Keratinocyte (primary cell): ENCODE results near the gene SLC38A1. TPM values are rescaled to one million over a fixed set of nuclear protein-coding genes. Genes with fewer than 3 reads are reported as not detected.

Experiments used
- DNase-seq: peaks from one replicate; pipeline ENCODE4 v3.0.0-alpha.2; 2011; ENCODE audit warnings: low read depth, missing footprints, low spot score
- FAIRE-seq: peaks from 2 replicates; lab custom pipeline; 2011; peaks lifted over from hg19 to GRCh38; lab: Jason Lieb, UNC
- H2AFZ ChIP-seq: 2 replicates; pipeline ENCODE4 v1.6.0; 2012; ENCODE audit warnings: low read length, control low read depth, inconsistent platforms; ENCODE audit not compliant: control insufficient read depth
- H3K27ac ChIP-seq: 2 replicates; pipeline ENCODE4 v1.5.1; 2011; ENCODE audit warnings: low read length; ENCODE audit not compliant: control insufficient read depth, insufficient read depth
- H3K27me3 ChIP-seq: 3 replicates; pipeline ENCODE4 v1.6.0; 2011; ENCODE audit warnings: low read length; ENCODE audit not compliant: control insufficient read depth, insufficient read depth; ENCODE audit errors: extremely low read depth
- H3K36me3 ChIP-seq, 2 experiments: 2 replicates in 1 of 2; 3 replicates in 1 of 2; pipeline ENCODE4 v1.5.1; 2011; ENCODE audit warnings: low read length in 2 of 2, mild to moderate bottlenecking in 1 of 2; ENCODE audit not compliant: control insufficient read depth in 2 of 2, insufficient read depth in 2 of 2; ENCODE audit errors: extremely low read depth in 1 of 2
- H3K4me1 ChIP-seq: 3 replicates; pipeline ENCODE4 v1.5.1; 2011; ENCODE audit warnings: low read length; ENCODE audit not compliant: control insufficient read depth, insufficient read depth; ENCODE audit errors: extremely low read depth
- H3K4me2 ChIP-seq: 3 replicates; pipeline ENCODE4 v1.6.0; 2011; ENCODE audit warnings: low read depth, low read length; ENCODE audit not compliant: control insufficient read depth, insufficient read depth; ENCODE audit errors: extremely low read depth
- H3K4me3 ChIP-seq, 3 experiments: fragments of 200-600 bp in 1 of 3; sonication (generic) in 1 of 3; 2 replicates in 2 of 3; 3 replicates in 1 of 3; pipeline ENCODE4 v1.5.1; 2011 to 2016; ENCODE audit warnings: low read length in 3 of 3, mild to moderate bottlenecking in 3 of 3, control low read depth in 2 of 3, inconsistent platforms in 1 of 3, low read depth in 1 of 3, mixed read lengths in 1 of 3, mixed run types in 1 of 3, moderate library complexity in 1 of 3; ENCODE audit not compliant: control insufficient read depth in 2 of 3, insufficient read depth in 2 of 3; ENCODE audit errors: extremely low read depth in 1 of 3
- H3K79me2 ChIP-seq: 2 replicates; pipeline ENCODE4 v1.6.0; 2012; ENCODE audit warnings: low read length; ENCODE audit not compliant: control insufficient read depth, insufficient read depth
- H3K9ac ChIP-seq: 3 replicates; pipeline ENCODE4 v1.6.0; 2011; ENCODE audit warnings: low read length; ENCODE audit not compliant: control insufficient read depth, insufficient read depth; ENCODE audit errors: extremely low read depth
- H3K9me1 ChIP-seq: 3 replicates; pipeline ENCODE4 v1.6.0; 2011; ENCODE audit warnings: low read length; ENCODE audit not compliant: control insufficient read depth, insufficient read depth; ENCODE audit errors: extremely low read depth
- H3K9me3 ChIP-seq: 2 replicates; pipeline ENCODE4 v1.5.1; 2012; ENCODE audit warnings: low read depth, low read length; ENCODE audit not compliant: control insufficient read depth
- H4K20me1 ChIP-seq: 3 replicates; pipeline ENCODE4 v1.6.0; 2011; ENCODE audit warnings: low read length; ENCODE audit not compliant: control insufficient read depth, insufficient read depth; ENCODE audit errors: extremely low read depth
- EZH2 ChIP-seq: IDR thresholded peaks from one replicate; pipeline ENCODE4 v1.6.1; 2012; ENCODE audit warnings: inconsistent platforms, mild to moderate bottlenecking, low read length, moderate library complexity
- dilution Hi-C: fragments of 300-500 bp; cut with MboI; formaldehyde crosslinking; loops from one replicate; pipeline ENCODE4 v1.7.0; 2020; ENCODE audit warnings: low sequenced_read_pairs; ENCODE audit not compliant: extremely low pct_ligation_motif_present
- polyA plus RNA-seq, 5 experiments: library from polyadenylated mRNA; depleted of rRNA in 3 of 5; stranded (reverse) in 3 of 5; stranded (forward) in 1 of 5; unstranded in 1 of 5; fragments of >200 nt; gene quantifications; 1 replicate in 1 of 5; 2 replicates in 3 of 5; 3 replicates in 1 of 5; pipeline versions ENCODE4 v1.2.1 to v1.2.3, GENCODE V29; 2011 to 2012; ENCODE audit warnings: missing spikeins in 2 of 5, low read depth in 1 of 5, low replicate concordance in 1 of 5
- TF ChIP-seq, protein P1 (sequence below), 3 experiments: IDR thresholded peaks in 1 of 3; conservative IDR thresholded peaks in 1 of 3; optimal IDR thresholded peaks in 1 of 3; 2 replicates in 2 of 3; 3 replicates in 1 of 3; pipeline versions ENCODE3 to v1.5.1; 2011; ENCODE audit warnings: low read length in 3 of 3, mild to moderate bottlenecking in 3 of 3, moderate library complexity in 2 of 3, control low read depth in 1 of 3, inconsistent platforms in 1 of 3; ENCODE audit not compliant: insufficient read depth in 2 of 3; ENCODE audit errors: extremely low read depth in 1 of 3

SLC38A1 gene
- polyA plus RNA-seq, 1 donor (not counting 4 experiments of a cell fraction or from before 2014, with no cell fraction given): 134 TPM

DNA sequence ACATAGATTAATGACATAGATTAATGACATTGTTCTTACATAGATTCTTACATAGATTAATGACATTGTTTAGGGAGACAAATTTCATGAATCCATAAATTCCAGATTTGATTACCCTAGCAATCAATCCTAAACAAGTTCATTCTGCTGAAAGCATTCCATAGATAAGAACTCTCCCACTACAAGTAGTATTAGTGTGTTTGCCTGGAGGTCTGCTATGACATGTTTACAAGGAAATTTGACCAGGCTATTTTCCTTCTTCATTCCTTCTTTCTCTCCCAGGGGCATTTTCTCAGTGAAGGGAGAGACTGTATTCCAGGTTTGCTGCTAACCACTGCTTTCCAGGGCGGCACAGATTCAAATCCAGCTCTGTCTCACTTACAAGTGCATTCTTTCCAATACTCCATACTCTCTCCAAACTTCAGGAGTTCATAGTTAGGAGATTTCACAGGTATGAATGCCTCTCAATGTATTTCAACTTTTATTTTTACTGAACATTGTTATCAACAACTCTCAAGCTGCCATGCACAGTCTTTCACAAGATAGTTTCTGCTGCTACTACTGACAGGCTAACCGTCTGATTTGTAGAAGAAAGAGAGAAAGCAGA is 134.5 kb downstream of the SLC38A1 start:
- Histone ChIP-seq H4K20me1 (no peaks in the 10 kb centered on the region), H3K27me3 (no peaks in the 10 kb centered on the region), H3K27ac (no peak overlapping the region), H3K4me2 (no peak overlapping the region), H3K79me2 (no peaks in the 10 kb centered on the region), H3K4me1 (no peaks in the 10 kb centered on the region), H3K36me3 (no peaks in the 10 kb centered on the region), H3K4me3 (no peak overlapping the region), H3K9me3 (no peaks in the 10 kb centered on the region), H3K9ac (no peak overlapping the region), H2AFZ (no peak overlapping the region), H3K9me1 (no peaks in the 10 kb centered on the region)
- no peak for FAIRE-seq
- dilution Hi-C loops: no loop called here
- TF ChIP-seq, protein P1, sequence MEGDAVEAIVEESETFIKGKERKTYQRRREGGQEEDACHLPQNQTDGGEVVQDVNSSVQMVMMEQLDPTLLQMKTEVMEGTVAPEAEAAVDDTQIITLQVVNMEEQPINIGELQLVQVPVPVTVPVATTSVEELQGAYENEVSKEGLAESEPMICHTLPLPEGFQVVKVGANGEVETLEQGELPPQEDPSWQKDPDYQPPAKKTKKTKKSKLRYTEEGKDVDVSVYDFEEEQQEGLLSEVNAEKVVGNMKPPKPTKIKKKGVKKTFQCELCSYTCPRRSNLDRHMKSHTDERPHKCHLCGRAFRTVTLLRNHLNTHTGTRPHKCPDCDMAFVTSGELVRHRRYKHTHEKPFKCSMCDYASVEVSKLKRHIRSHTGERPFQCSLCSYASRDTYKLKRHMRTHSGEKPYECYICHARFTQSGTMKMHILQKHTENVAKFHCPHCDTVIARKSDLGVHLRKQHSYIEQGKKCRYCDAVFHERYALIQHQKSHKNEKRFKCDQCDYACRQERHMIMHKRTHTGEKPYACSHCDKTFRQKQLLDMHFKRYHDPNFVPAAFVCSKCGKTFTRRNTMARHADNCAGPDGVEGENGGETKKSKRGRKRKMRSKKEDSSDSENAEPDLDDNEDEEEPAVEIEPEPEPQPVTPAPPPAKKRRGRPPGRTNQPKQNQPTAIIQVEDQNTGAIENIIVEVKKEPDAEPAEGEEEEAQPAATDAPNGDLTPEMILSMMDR (optimal IDR thresholded peaks at IDR 0.05 in 1 of 3, IDR thresholded peaks at IDR 0.05 in 1 of 3, conservative IDR thresholded peaks at IDR 0.05 in 1 of 3; ENCODE audit: extremely low read depth in 1 of 3, insufficient read depth in 2 of 3, low read length in 3 of 3): no peak
- TF ChIP-seq EZH2: no peak
- DNase-seq: no peak

DNA sequence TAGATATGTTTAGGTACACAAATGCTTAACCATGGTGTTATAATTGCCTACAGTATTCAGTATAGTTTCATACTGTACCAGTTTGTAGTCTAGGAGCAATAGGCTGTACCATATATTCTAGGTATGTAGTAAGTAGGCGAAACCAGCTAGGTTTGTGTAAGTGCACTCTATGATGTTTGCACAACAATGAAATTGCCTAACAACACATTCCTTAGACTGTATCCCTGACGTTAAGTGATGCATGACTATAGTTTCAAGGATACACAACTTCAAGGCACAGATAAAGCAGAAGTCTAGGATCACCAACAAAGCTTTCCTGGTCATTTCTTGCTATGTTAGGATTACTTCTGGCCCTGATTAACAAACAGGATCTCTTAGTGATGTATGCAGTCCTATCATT is 135.1 kb downstream of the SLC38A1 start:
- Histone ChIP-seq H3K79me2 (no peaks in the 10 kb centered on the region), H3K9me3 (no peaks in the 10 kb centered on the region), H3K4me1 (no peaks in the 10 kb centered on the region), H3K36me3 (no peaks in the 10 kb centered on the region), H3K4me3 (no peak overlapping the region), H4K20me1 (no peaks in the 10 kb centered on the region), H3K27ac (no peak overlapping the region), H3K9me1 (no peaks in the 10 kb centered on the region), H3K9ac (no peak overlapping the region), H2AFZ (no peak overlapping the region), H3K4me2 (no peak overlapping the region), H3K27me3 (no peaks in the 10 kb centered on the region)
- FAIRE-seq (no peak), DNase-seq (no peak)
- dilution Hi-C loops: no loop called here
- no peak for TF ChIP-seq EZH2
- TF ChIP-seq, protein P1 (optimal IDR thresholded peaks at IDR 0.05 in 1 of 3, IDR thresholded peaks at IDR 0.05 in 1 of 3, conservative IDR thresholded peaks at IDR 0.05 in 1 of 3; ENCODE audit: extremely low read depth in 1 of 3, insufficient read depth in 2 of 3, low read length in 3 of 3): no peak

Other genes starting within 250 kb of the SLC38A1 start
- gene SLC38A2, start 103.7 kb upstream of the SLC38A1 start, polyA plus RNA-seq: 213 to 577 TPM (median 375 TPM) in 3 replicates